HepG2 (cell line): ENCODE data around the gene SPC24. TPM values are rescaled to one million over a fixed set of nuclear protein-coding genes. Genes with fewer than 3 reads are reported as not detected.

Source experiments
- ASH2L ChIP-seq: fragments of 300-600, 200-600 bp; sonication (generic); IDR thresholded peaks from 2 replicates; pipeline ENCODE4 v1.7.0; 2017; ENCODE audit warnings: low read depth, mild to moderate bottlenecking, moderate library complexity, mixed read lengths, low read length; ENCODE audit not compliant: insufficient read length
- IRF2 ChIP-seq: IDR thresholded peaks from 2 replicates; pipeline ENCODE4 v1.6.1; 2018; ENCODE audit warnings: missing genetic modification reagents, missing compliant biosample characterization
- JARID2 ChIP-seq: sonication (generic); formaldehyde crosslinking; IDR thresholded peaks from 2 replicates; pipeline ENCODE4 v1.8.1; 2023; ENCODE audit warnings: missing genetic modification reagents, inconsistent platforms; ENCODE audit not compliant: insufficient replicate concordance
- JDP2 ChIP-seq: sonication (generic); formaldehyde crosslinking; IDR thresholded peaks from 2 replicates; pipeline ENCODE4 v1.8.1; 2022; ENCODE audit warnings: missing genetic modification reagents, borderline replicate concordance
- ONECUT2 ChIP-seq: sonication (generic); formaldehyde crosslinking; IDR thresholded peaks from 2 replicates; pipeline ENCODE4 v1.4.0; 2020; ENCODE audit warnings: missing genetic modification reagents
- RARG ChIP-seq: sonication (generic); formaldehyde crosslinking; IDR thresholded peaks from 2 replicates; pipeline ENCODE4 v1.4.0; 2020; ENCODE audit warnings: low read depth, mild to moderate bottlenecking, missing genetic modification reagents
- ZNF274 ChIP-seq: sonication (generic); formaldehyde crosslinking; IDR thresholded peaks from 2 replicates; pipeline ENCODE4 v1.5.1; 2020; ENCODE audit warnings: mild to moderate bottlenecking, missing genetic modification reagents
- ZNF724P ChIP-seq: sonication (generic); formaldehyde crosslinking; IDR thresholded peaks from 2 replicates; pipeline ENCODE4 v1.8.0; 2022; ENCODE audit warnings: missing genetic modification reagents, borderline replicate concordance
- polyA plus RNA-seq, 8 experiments: library from polyadenylated mRNA; depleted of rRNA in 3 of 8; stranded (reverse) in 7 of 8; unstranded in 1 of 8; fragments of >200 nt; fragmentation: Illumina TruSeq in 4 of 8; extraction: Trizol in 4 of 8; gene quantifications; 2 replicates each; pipeline versions ENCODE4 v1.2.1 to v1.2.3, GENCODE V29; 2011 to 2016; ENCODE audit warnings: low read depth in 4 of 8, missing spikeins in 1 of 8, mixed read lengths in 1 of 8; ENCODE audit not compliant: insufficient read depth in 1 of 8
- total RNA-seq, 5 experiments: library from RNA; depleted of rRNA; stranded (reverse); fragments of >200 nt; fragmentation: Illumina TruSeq; extraction: Trizol; gene quantifications; 2 replicates each; pipeline ENCODE4 v1.2.3, GENCODE V29; 2016; ENCODE audit warnings: low read depth in 1 of 5
- TF ChIP-seq, protein P1 (sequence below): fragments of 450-650 bp; IDR thresholded peaks from 2 replicates; pipeline ENCODE4 v1.6.1; 2017; ENCODE audit warnings: mild to moderate bottlenecking
- TF ChIP-seq, protein P2 (sequence below): sonication (generic); formaldehyde crosslinking; IDR thresholded peaks from 2 replicates; pipeline ENCODE4 v1.5.1; 2020; ENCODE audit warnings: mild to moderate bottlenecking, missing genetic modification reagents, borderline replicate concordance
- TF ChIP-seq, protein P3 (sequence below): sonication (generic); formaldehyde crosslinking; IDR thresholded peaks from 2 replicates; pipeline ENCODE4 v1.5.0; 2020; ENCODE audit warnings: mild to moderate bottlenecking, missing genetic modification reagents, borderline replicate concordance
- TF ChIP-seq, protein P4 (sequence below): sonication (generic); formaldehyde crosslinking; IDR thresholded peaks from 2 replicates; pipeline ENCODE4 v1.5.1; 2020; ENCODE audit warnings: missing genetic modification reagents, mild to moderate bottlenecking, borderline replicate concordance
- TF ChIP-seq, protein P5 (sequence below): sonication (generic); formaldehyde crosslinking; IDR thresholded peaks from 2 replicates; pipeline ENCODE4 v1.4.0; 2020; ENCODE audit warnings: mild to moderate bottlenecking, missing genetic modification reagents

SPC24 gene
- total and polyA plus RNA-seq, 2 of the 13 experiments (the other 11 are each of a cell fraction or from before 2014, with no cell fraction given), result 10.0 to 46.2 TPM

DNA sequence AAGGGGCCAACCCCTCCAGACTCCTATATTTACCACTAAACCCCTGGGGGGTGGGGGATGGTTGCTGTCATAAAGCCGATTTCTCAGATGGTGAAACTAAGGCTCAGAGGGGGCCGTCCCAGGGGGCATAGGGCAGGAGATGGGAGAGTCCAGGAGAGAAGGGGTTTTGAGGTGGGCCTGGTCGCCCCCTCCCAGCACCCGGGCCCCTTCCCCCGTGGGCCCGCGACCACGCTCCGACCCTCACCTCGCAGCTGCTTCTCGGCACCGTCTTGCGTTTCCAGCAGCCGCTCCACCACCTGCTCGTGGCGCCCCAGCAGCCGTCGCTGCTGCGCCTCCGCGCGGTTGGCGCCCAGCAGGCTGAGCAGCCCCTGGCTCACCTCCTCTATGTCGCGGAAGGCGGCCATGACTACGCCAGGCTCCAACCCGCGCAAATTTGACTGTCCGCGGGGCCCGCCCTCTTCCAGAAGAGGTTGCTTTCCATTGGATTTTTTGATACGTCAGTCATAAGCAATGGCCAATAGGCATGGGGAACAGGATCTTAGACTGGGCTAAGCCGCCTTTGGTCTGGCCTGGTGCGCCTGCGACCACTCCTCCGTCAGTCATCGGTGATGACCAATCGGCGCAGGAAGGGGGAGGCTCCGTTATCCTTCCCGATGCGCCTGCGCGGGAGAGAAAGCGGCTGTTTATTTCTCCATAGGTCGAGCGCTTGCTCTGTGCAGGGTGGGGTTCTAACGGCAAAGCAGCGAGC is at the start of gene SPC24 (continued):
- TF ChIP-seq, protein P1, sequence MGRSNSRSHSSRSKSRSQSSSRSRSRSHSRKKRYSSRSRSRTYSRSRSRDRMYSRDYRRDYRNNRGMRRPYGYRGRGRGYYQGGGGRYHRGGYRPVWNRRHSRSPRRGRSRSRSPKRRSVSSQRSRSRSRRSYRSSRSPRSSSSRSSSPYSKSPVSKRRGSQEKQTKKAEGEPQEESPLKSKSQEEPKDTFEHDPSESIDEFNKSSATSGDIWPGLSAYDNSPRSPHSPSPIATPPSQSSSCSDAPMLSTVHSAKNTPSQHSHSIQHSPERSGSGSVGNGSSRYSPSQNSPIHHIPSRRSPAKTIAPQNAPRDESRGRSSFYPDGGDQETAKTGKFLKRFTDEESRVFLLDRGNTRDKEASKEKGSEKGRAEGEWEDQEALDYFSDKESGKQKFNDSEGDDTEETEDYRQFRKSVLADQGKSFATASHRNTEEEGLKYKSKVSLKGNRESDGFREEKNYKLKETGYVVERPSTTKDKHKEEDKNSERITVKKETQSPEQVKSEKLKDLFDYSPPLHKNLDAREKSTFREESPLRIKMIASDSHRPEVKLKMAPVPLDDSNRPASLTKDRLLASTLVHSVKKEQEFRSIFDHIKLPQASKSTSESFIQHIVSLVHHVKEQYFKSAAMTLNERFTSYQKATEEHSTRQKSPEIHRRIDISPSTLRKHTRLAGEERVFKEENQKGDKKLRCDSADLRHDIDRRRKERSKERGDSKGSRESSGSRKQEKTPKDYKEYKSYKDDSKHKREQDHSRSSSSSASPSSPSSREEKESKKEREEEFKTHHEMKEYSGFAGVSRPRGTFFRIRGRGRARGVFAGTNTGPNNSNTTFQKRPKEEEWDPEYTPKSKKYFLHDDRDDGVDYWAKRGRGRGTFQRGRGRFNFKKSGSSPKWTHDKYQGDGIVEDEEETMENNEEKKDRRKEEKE, result no peak
- TF ChIP-seq ZNF724P (CRISPR knock-in tag) (peak; percentile 86), ONECUT2 (CRISPR knock-in tag) (no peak), ASH2L (no peak), ZNF274 (0 out of 2 replicates have a peak, but pooled peaks have one; percentile 50), JARID2 (CRISPR knock-in tag) (no peak), RARG (CRISPR knock-in tag) (no peak), JDP2 (no peak), IRF2 (CRISPR knock-in tag) (no peak)
- TF ChIP-seq, protein P2, sequence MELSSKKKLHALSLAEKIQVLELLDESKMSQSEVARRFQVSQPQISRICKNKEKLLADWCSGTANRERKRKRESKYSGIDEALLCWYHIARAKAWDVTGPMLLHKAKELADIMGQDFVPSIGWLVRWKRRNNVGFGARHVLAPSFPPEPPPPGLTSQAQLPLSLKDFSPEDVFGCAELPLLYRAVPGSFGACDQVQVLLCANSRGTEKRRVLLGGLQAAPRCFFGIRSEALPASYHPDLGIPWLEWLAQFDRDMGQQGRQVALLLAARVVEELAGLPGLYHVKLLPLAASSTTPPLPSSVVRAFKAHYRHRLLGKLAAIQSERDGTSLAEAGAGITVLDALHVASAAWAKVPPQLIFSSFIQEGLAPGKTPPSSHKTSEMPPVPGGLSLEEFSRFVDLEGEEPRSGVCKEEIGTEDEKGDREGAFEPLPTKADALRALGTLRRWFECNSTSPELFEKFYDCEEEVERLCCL (CRISPR knock-in tag), result no peak
- TF ChIP-seq, protein P3, sequence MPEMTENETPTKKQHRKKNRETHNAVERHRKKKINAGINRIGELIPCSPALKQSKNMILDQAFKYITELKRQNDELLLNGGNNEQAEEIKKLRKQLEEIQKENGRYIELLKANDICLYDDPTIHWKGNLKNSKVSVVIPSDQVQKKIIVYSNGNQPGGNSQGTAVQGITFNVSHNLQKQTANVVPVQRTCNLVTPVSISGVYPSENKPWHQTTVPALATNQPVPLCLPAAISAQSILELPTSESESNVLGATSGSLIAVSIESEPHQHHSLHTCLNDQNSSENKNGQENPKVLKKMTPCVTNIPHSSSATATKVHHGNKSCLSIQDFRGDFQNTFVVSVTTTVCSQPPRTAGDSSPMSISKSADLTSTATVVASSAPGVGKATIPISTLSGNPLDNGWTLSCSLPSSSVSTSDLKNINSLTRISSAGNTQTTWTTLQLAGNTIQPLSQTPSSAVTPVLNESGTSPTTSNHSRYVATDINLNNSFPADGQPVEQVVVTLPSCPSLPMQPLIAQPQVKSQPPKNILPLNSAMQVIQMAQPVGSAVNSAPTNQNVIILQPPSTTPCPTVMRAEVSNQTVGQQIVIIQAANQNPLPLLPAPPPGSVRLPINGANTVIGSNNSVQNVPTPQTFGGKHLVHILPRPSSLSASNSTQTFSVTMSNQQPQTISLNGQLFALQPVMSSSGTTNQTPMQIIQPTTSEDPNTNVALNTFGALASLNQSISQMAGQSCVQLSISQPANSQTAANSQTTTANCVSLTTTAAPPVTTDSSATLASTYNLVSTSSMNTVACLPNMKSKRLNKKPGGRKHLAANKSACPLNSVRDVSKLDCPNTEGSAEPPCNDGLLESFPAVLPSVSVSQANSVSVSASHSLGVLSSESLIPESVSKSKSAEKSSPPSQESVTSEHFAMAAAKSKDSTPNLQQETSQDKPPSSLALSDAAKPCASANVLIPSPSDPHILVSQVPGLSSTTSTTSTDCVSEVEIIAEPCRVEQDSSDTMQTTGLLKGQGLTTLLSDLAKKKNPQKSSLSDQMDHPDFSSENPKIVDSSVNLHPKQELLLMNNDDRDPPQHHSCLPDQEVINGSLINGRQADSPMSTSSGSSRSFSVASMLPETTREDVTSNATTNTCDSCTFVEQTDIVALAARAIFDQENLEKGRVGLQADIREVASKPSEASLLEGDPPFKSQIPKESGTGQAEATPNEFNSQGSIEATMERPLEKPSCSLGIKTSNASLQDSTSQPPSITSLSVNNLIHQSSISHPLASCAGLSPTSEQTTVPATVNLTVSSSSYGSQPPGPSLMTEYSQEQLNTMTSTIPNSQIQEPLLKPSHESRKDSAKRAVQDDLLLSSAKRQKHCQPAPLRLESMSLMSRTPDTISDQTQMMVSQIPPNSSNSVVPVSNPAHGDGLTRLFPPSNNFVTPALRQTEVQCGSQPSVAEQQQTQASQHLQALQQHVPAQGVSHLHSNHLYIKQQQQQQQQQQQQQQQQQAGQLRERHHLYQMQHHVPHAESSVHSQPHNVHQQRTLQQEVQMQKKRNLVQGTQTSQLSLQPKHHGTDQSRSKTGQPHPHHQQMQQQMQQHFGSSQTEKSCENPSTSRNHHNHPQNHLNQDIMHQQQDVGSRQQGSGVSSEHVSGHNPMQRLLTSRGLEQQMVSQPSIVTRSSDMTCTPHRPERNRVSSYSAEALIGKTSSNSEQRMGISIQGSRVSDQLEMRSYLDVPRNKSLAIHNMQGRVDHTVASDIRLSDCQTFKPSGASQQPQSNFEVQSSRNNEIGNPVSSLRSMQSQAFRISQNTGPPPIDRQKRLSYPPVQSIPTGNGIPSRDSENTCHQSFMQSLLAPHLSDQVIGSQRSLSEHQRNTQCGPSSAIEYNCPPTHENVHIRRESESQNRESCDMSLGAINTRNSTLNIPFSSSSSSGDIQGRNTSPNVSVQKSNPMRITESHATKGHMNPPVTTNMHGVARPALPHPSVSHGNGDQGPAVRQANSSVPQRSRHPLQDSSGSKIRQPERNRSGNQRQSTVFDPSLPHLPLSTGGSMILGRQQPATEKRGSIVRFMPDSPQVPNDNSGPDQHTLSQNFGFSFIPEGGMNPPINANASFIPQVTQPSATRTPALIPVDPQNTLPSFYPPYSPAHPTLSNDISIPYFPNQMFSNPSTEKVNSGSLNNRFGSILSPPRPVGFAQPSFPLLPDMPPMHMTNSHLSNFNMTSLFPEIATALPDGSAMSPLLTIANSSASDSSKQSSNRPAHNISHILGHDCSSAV, result no peak
- TF ChIP-seq, protein P4, sequence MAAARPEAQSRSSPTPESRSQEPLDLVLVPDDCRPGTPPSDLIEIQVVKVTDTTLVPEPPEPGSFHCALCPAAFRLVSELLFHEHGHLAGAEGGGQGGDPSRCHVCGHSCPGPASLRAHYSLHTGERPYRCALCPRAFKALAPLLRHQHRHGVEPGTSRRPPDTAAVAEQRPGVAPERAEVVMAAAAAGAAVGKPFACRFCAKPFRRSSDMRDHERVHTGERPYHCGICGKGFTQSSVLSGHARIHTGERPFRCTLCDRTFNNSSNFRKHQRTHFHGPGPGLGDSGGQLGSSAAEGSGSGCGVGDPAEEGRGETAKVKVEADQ, result no peak; the same call in 1 of the 2 replicates
- TF ChIP-seq, protein P5, sequence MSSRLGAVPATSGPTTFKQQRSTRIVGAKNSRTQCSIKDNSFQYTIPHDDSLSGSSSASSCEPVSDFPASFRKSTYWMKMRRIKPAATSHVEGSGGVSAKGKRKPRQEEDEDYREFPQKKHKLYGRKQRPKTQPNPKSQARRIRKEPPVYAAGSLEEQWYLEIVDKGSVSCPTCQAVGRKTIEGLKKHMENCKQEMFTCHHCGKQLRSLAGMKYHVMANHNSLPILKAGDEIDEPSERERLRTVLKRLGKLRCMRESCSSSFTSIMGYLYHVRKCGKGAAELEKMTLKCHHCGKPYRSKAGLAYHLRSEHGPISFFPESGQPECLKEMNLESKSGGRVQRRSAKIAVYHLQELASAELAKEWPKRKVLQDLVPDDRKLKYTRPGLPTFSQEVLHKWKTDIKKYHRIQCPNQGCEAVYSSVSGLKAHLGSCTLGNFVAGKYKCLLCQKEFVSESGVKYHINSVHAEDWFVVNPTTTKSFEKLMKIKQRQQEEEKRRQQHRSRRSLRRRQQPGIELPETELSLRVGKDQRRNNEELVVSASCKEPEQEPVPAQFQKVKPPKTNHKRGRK (CRISPR knock-in tag), result no peak
